Activated CD4-positive, alpha-beta T cell treated with anti-CD3 and anti-CD28 coated beads for 1 hour (primary cell): ENCODE measurements around the gene DIP2A.

ENCODE experiments used
- DNase-seq: peaks from one replicate; pipeline ENCODE4 v3.0.0-alpha.2; 2020

DIP2A gene

DNA sequence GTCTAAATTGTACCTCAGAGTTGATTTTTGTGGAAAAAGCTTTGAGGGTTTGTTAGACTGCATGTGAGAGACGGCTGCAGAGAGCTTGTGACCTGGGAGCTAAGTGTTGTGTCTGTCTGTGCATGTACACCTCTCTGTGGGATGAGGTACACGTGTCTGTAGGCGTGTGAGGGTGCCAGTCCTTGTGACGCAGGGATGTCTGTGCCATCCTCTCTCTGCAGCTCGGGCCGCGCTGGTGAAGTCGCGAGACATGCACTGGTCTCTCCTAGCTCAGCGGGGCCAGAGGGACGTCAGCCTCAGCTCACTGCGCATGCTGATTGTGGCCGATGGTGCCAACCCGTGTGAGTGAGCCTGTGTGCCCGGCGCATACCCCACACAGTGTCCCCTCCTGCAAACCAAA, 79.6 kb downstream of the DIP2A start:
- no peak for DNase-seq

DNA sequence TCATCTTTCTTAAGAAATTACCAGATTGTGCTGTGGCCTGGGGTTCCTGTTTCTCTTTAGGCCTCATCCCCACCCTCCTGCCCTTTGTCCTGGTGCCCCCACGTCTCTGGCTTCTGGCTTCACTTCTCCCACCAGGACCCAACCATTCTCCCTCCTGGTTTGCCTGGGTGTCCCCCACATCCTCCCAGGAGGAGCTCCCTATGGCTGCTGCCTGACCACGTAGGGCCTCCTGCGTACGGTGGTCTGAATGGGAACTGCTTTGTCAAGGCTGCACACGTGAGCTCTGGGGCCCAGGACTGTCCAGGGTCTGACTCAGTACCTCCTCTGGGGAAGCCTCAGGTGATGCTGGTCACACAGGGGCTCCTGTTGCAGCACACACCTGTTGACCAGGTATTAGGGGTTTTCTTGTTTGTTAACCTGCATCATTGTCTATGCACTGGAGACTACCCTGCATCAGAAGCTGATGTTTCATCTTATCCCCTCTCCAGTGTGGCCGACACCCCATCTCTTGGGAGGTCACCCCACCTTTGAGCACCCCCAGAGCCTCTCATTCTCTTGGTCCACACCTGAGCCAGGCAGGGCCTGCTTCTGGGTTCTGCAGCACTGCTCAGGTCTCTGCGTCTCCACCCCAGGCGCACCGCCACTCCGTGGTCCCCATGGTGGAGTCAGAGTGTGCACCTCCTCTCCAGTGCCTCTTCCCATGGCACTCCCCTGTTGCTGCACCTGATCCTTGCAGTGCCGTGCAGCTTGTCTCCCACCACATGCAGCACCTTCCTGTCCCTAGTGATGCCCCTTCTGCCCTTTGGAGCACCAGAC, 80.4 kb downstream of the DIP2A start:
- no peak for DNase-seq

DNA sequence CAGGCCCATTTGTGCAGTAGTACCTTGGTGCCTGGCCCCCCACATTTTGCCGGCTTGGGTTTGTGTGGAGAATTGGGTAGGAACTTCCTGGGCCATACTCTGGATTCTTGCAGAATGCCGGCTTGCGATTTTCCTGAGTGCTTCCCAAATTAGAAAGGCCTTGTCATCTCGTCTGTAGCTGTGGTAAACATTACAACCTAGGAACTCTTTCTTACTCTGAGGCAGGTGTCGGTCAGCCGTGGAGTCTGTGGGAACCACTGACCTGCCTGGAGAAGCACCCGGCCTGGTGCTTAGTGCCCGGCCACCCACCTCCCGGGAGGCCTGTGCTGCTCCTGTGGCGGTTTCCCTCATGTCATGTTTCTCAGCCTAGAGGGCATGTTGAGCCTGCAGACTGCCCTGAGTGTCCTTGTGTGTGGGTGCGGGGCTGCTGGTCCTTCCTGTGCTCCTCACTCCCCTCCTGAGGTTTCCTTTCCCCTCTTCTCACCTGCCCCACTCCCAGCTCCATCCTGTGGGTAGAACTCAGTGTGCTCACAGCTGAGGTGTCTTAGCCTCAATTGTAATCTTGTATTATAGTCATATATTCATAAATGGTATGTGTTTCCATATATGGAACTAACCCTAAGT, 81.5 kb downstream of the DIP2A start:
- no peak for DNase-seq

- no peak for DNase-seq
Observed at GRCh38 chr21:46542588-46543124, 84.0 kb downstream of the DIP2A start.

DNA sequence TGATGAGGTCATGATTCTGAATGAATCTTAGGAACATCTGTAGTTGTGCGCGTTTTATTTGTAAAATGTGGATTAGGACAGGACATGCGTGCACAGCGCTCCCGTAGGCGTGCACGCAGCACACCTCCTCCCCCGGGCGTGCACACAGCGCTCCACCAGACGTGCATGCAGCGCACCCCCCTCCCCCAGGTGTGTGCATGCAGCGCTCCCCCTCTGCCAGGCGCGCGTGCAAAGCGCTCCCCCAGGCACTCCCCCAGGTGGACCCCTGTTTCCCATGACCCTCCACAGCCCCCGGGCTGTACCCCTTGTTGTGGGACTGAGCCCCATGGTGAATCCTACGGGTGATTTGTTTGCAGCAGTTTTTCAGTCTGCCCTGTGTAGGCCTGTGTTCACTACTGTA, 84.6 kb downstream of the DIP2A start:
- DNase-seq, result no peak

DNA sequence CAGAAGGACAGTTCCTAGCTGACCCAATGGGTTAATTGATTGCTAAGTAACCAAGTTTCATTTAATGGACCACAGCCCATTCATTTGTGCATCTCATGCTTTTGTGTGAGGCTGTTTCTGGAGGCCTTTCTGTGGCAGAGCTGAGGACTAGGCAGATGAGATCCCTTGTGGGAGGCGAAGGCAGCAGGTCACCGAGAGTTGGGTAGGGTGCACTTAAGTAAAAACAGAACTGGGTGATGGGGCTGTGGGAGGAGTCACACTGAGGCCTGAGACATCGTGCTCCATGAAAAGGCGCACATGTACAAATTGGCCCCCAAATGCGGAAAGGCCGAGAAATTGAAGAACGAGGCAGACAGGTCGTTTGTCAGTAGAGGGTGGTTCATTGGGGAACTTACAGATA, 85.3 kb downstream of the DIP2A start:
- DNase-seq, result no peak

GRCh38 chr21:46544824-46545223, 86.1 kb downstream of the DIP2A start:
- no peak for DNase-seq

- no peak for DNase-seq
Observed at GRCh38 chr21:46545363-46545762, 86.7 kb downstream of the DIP2A start.

- no peak for DNase-seq
Observed at GRCh38 chr21:46545911-46546310, 87.2 kb downstream of the DIP2A start.

- no peak for DNase-seq
Observed at GRCh38 chr21:46546799-46547198, 88.1 kb downstream of the DIP2A start.

- DNase-seq, result no peak
Observed at GRCh38 chr21:46549650-46550049, 91.0 kb downstream of the DIP2A start.

DNA sequence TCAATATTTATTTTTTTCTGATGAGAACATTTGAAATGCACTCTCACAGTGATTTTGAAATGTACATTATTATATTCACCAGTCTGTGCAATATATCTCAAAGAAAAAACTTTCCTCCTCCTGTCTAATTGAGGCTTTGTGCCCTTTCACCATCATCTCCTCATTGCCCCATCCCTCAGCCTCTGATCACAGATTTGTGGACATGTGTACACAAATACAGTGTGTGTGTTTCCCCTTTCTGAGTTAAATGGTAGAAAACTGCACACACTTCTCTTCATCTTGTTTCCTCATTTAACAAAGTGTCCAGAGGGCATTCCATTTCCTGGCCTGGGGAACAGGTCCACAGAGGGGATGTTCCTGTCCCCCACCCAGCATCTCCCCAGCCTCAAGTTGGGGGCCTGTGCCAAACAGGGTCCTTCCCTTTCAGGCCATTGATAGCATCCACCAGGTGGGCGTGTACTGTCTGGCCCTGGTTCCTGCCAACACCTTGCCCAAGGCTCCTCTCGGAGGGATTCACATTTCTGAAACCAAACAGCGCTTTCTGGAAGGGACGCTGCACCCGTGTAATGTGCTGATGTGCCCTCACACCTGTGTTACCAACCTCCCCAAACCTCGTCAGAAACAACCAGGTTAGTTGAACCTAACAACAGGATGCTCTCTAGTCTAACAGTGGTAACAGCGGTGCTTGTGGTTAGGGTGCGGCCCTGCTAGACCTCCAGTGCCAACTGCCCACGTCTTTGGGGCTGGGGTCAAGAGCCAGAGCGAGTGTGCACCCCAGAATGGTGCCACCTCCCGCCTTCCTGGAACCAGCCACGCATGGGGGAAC, 91.6 kb downstream of the DIP2A start:
- peak; percentile 42 for DNase-seq

DNA sequence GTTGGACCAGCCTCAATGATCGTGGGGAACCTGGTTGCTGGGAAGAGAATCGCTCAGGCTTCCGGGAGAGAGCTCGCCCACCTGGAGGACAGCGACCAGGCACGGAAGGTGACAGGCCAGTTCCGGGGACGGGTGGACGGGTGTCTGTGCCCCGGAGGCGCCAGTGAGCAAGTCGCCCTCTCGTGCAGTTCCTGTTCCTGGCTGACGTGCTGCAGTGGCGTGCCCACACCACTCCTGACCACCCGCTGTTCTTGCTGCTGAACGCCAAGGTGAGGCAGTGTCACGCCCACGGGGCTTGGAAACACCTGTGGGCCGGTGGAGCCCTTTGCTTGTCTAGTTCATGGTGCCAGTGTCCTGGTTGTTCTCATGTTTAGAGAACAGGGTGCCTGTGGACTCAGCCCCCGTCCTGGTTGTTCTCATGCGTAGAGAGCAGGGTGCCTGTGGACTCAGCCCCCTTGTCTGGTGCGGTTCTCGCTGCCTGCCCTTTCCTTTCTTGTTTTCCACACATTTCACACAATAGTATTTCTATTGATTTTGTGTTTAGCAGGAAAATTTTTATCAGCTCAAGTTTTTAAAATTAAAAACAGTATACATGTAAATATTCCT, 93.0 kb downstream of the DIP2A start:
- no peak for DNase-seq

- DNase-seq, result no peak
Observed at GRCh38 chr21:46552274-46552673, 93.6 kb downstream of the DIP2A start.

DNA sequence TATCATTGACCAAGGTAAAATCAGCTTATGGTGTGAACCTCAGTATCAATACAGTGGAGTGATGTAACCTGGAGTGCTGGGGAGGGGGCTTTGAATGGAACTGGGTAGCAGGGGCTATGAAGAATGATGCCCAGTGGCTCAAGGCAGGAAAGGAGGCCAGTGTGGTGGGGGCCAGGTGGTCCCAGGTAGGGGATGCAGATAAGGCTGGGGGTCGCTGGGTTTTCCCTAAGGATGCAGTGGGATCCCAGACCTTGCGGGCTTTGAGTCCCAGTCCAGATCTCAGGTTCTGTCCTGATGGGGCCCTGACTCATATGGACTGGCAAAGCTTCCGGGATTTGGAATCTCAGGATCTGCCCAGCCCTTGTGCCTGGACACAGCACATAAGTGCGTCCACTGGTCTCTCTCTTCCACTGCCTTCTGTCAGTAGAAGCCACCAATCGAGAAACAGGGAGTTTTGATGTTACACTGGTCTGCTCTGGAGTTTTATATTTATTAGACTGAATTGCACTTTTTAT, 94.2 kb downstream of the DIP2A start:
- no peak for DNase-seq

DNA sequence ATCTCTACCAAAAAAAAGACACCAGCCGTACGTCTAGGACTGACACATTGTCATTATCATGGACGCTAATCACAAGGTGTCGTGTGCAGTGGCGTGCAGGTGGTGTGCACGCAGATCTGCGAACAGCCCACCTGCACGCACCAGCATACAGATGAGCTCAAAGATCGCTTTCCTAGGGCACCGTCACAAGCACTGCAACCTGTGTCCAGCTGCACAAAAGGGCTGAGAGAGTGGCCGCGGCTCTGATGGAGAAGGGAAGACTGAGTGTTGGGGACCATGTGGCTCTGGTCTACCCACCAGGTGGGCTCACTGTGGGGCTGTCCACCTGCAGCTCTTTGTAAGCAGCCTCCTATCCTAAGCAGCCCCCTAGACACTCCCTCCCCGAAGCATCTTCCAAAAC, 95.3 kb downstream of the DIP2A start:
- DNase-seq, result no peak

DNA sequence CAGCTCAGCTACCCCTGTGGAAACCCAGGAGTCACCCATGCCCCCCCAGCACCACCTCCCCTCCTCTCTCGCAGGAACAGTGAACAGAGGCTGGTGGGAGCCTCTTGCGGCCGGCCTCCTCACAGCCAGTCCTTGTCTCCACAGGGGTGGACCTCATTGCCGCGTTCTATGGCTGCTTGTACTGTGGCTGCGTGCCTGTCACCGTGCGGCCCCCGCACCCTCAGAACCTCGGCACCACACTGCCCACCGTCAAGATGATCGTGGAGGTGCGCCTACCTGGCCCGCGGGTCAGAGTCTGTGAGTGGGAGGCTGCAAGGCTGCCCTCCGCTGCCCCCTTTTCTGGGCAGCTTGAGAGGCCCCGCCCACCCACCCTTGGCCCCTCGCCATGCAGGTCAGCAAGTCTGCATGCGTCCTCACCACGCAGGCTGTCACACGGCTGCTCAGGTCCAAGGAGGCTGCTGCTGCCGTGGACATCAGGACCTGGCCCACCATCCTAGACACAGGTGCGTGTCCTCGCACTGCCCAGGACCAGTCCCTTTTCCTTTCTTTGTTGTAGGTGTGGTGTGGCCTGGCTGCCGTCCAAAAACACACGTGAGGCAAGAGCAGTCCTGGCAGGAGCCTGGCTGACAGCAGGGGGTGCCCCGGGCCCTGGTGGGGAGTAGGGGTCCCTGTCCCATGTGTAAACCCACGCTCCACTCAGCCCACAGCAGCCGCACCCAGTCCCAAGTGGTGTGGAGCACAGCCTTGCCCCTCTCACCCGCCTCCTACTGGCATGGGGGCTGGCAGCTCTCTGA, 95.9 kb downstream of the DIP2A start:
- no peak for DNase-seq

GRCh38 chr21:46555225-46555617, 96.5 kb downstream of the DIP2A start:
- DNase-seq, result no peak

DNA sequence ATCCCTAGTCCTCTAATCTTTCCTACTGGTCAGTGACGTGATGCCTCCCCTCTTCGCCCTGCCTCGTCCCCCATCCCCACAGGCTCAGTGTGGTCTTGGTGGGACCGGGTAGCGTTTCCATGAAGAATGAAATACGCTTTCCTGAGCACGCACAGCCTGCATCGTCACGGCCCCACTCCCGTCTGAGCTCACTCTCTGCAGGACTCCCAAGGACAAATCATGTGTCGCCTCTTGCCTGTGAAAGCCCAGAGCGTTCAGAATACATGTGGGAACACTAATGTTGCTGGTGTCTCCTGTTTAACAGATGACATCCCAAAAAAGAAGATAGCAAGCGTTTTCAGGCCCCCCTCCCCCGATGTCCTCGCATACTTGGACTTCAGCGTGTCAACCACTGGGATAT, 97.0 kb downstream of the DIP2A start:
- no peak for DNase-seq

- DNase-seq, result no peak
Observed at GRCh38 chr21:46556802-46557201, 98.1 kb downstream of the DIP2A start.

DNA sequence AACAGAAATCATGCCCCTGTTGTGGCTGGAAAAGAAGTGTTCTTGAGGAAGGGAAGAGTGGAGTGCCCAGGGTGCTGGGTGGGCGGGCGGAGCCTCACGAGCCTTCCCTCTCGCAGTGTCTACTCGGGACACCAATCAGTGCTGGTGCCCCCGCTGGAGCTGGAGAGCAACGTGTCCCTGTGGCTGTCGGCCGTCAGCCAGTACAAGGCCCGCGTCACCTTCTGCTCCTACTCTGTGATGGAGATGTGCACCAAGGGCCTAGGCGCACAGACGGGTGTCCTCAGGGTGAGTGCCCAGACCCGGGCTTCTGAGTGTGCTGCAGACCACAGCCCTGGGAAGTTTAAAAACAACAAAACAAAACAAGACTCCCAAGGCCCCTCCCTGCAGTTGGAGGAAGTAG, 98.8 kb downstream of the DIP2A start:
- DNase-seq, result no peak

GRCh38 chr21:46557919-46558392, 99.3 kb downstream of the DIP2A start:
- no peak for DNase-seq
